Measurements from ENCODE around the gene XKR3. TPM values are rescaled to one million over a fixed set of nuclear protein-coding genes. Genes with fewer than 3 reads are reported as not detected.
"Not testable (repeated sequence)": the region's sequence is repeated elsewhere in the genome, so short reads cannot be mapped to it uniquely, and the experiment has no call there.

Gene XKR3
- total RNA-seq, 4 donors from 2014 or later = not detected

DNA sequence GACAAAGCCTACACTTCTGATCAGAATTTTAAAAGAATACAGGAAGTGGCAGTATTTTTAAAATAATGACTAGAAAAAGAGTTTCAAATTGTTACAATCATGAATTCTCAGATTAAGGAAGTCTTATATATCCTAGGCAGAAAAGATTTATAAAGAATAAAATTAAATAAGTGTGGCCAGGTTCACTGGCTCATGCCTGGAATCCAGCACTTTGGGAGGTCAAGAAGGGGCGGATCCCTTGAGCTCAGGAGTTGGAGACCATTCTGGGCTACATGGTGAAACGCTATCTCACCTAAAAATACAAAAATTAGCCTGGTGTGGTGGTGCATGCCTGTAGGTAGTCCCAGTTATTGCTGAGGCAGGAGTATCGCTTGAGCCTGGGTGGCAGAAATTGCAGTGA, 24.1 kb downstream of the XKR3 start:
- Histone ChIP-seq H3K9me3 (no peaks in the 10 kb centered on the region), H3K4me3 (no peak overlapping the region), H3K36me3 (no peaks in the 10 kb centered on the region), H3K27ac (replicated peaks in 1 of 4) (no peak overlapping the region), H3K4me1 (no peaks in the 10 kb centered on the region), H3K27me3 (no peaks in the 10 kb centered on the region)
- intact Hi-C loops (cut with DNase I) = no loop called here
- TF ChIP-seq, protein P1, sequence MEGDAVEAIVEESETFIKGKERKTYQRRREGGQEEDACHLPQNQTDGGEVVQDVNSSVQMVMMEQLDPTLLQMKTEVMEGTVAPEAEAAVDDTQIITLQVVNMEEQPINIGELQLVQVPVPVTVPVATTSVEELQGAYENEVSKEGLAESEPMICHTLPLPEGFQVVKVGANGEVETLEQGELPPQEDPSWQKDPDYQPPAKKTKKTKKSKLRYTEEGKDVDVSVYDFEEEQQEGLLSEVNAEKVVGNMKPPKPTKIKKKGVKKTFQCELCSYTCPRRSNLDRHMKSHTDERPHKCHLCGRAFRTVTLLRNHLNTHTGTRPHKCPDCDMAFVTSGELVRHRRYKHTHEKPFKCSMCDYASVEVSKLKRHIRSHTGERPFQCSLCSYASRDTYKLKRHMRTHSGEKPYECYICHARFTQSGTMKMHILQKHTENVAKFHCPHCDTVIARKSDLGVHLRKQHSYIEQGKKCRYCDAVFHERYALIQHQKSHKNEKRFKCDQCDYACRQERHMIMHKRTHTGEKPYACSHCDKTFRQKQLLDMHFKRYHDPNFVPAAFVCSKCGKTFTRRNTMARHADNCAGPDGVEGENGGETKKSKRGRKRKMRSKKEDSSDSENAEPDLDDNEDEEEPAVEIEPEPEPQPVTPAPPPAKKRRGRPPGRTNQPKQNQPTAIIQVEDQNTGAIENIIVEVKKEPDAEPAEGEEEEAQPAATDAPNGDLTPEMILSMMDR (IDR thresholded peaks at IDR 0.05) = no peak
- TF ChIP-seq POLR2AphosphoS5 (IDR thresholded peaks at IDR 0.05) (no peak), EP300 (IDR thresholded peaks at IDR 0.05) (no peak), POLR2A (IDR thresholded peaks at IDR 0.05; ENCODE audit: low read depth) (no peak)
- 77% methylated on average over 3 of the region's 3 CpGs for whole genome bisulfite sequencing
- no peak for DNase-seq (ENCODE audit: extremely low spot score)

DNA sequence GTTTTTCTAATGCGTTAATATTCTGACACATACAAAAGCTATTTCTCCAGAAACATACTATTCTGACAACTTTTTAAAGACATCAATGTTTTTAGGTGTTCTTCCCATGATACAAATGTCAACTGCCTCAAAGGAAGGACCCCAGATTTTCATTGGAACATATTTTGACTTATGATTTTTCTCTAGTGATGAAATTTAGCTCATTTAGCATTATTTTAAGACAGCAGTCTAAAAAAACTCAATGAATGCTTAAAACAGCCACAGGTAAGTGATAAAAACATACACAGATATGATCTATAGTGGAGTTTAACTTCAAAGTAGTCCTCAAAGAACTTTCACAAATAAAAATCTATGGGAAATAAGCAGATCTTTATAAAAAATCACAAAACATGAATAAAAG, 24.9 kb downstream of the XKR3 start:
- Histone ChIP-seq H3K4me1 (no peaks in the 10 kb centered on the region), H3K36me3 (no peaks in the 10 kb centered on the region), H3K27me3 (no peaks in the 10 kb centered on the region), H3K27ac (replicated peaks in 1 of 4) (no peak overlapping the region), H3K9me3 (no peaks in the 10 kb centered on the region), H3K4me3 (no peak overlapping the region)
- DNase-seq (ENCODE audit: extremely low spot score) = no peak
- intact Hi-C loops (cut with DNase I) = no loop called here
- WGBS = 78% methylated on average over 1 of the region's 1 CpG
- TF ChIP-seq, protein P1 (IDR thresholded peaks at IDR 0.05) = no peak
- TF ChIP-seq POLR2A (IDR thresholded peaks at IDR 0.05; ENCODE audit: low read depth) (no peak), EP300 (IDR thresholded peaks at IDR 0.05) (no peak), POLR2AphosphoS5 (IDR thresholded peaks at IDR 0.05) (no peak)

DNA sequence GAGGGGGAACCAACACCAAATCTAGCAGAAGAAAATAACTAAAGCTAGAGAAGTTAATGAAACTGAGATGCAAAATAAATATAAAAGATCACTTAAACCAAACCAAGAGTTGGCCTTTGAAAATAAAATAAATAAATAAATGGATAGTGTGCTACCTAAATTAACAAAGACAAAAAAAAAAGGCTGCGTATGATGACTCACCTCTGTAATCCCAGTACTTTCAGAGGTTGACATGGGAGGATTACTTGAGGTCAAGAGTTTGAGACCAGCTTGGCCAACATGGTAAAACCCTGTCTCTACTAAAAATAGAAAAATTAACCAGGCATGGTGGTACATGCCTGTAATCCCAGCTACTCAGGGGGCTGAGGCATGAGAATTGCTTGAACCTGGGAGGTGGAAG, 29.7 kb downstream of the XKR3 start:
- DNase-seq (ENCODE audit: extremely low spot score); H3K36me3 ChIP-seq; H3K4me3 ChIP-seq; intact Hi-C loops (cut with DNase I); H3K27ac ChIP-seq (replicated peaks in 1 of 4); H3K4me1 ChIP-seq; H3K27me3 ChIP-seq; H3K9me3 ChIP-seq: not testable (repeated sequence)
- 83% methylated on average over 1 of the region's 1 CpG for WGBS

DNA sequence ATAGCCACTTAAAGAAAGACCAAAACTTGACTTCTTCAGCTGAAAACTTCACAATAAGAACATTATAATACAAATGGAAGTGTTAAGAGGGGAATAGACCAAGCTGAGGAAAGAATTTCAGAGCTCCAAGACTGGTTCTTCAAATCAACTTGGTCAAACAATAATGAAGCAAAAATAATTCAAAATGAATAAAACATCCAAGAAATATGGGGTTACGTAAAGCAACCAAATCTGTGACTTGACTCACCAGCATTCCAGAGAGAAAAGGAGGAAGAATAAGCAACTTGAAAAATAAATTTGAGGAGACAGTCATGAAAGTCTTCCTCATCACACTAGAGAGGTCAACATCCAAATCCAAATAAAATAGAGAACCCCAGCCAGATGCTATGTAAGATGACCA, 31.4 kb downstream of the XKR3 start:
- no peaks in the 10 kb centered on the region for H3K9me3 ChIP-seq
- intact Hi-C loops (cut with DNase I) = no loop called here
- TF ChIP-seq POLR2A (IDR thresholded peaks at IDR 0.05; ENCODE audit: low read depth) (no peak), POLR2AphosphoS5 (IDR thresholded peaks at IDR 0.05) (no peak), EP300 (IDR thresholded peaks at IDR 0.05) (no peak)
- TF ChIP-seq, protein P1 (IDR thresholded peaks at IDR 0.05) = no peak
- no peak overlapping the region for H3K4me3 ChIP-seq
- no peak for DNase-seq (ENCODE audit: extremely low spot score)
- H3K4me1 ChIP-seq = no peaks in the 10 kb centered on the region
- H3K27ac ChIP-seq (replicated peaks in 1 of 4) = no peak overlapping the region
- H3K27me3 ChIP-seq = no peaks in the 10 kb centered on the region
- 86% methylated on average over 1 of the region's 1 CpG for WGBS
- no peaks in the 10 kb centered on the region for H3K36me3 ChIP-seq

DNA sequence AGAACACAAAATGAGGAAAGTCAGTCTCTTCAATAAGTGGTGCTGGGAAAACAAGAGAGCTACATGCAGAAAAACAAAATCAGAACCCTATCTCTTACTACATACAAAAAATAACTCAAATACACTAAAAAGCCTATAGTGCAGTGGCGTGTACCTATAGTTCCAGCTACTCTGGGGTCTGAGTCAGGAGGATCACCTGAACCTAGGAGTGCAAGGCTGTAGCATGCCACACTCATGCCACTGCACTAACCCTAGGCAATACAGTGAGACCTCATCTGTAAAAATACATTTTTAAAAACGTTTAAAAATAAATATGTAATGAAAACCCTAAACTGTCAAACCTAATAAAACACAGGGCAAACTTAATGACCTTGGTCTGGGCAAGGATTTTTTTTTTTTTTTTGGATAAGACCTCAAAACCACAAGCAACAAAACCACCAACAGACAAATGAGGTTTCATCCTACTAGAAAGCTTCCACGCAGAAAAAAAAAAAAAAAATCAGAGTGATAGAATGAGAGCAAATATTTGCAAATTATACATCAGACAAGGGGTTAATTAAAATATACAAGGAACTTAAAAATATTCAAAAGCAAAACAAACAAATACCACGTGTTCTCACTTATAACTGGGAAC, 35.2 kb downstream of the XKR3 start:
- no peak overlapping the region for H3K27ac ChIP-seq (replicated peaks in 1 of 4)
- H3K36me3 ChIP-seq = no peaks in the 10 kb centered on the region
- WGBS = 38% methylated on average over 4 of the region's 4 CpGs
- H3K9me3 ChIP-seq = no peaks in the 10 kb centered on the region
- no peak for DNase-seq (ENCODE audit: extremely low spot score)
- H3K4me3 ChIP-seq = no peak overlapping the region
- TF ChIP-seq, protein P1 (IDR thresholded peaks at IDR 0.05) = no peak
- TF ChIP-seq POLR2AphosphoS5 (IDR thresholded peaks at IDR 0.05) = no peak
- no peak for TF ChIP-seq EP300 (IDR thresholded peaks at IDR 0.05)
- TF ChIP-seq POLR2A (IDR thresholded peaks at IDR 0.05; ENCODE audit: low read depth) = no peak
- intact Hi-C loops (cut with DNase I) = no loop called here
- H3K4me1 ChIP-seq = no peaks in the 10 kb centered on the region
- H3K27me3 ChIP-seq = no peaks in the 10 kb centered on the region
